HG03066 (cell line): ENCODE data around the gene MTHFS.
"Not testable (repeated sequence)": the region's sequence is repeated elsewhere in the genome, so short reads cannot be mapped to it uniquely, and the experiment has no call there.

Source experiments
- ATAC-seq: cut with Tn5 transposase; IDR thresholded peaks from one replicate; pipeline ENCODE4 v1.9.1; 2021; ENCODE audit warnings: low read depth; ENCODE audit not compliant: unreplicated experiment

The MTHFS gene

GRCh38 chr15:79916502-79917132 is 19.8 kb upstream of the MTHFS start:
- ATAC-seq = no peak

- ATAC-seq = not testable (repeated sequence)
Measured at GRCh38 chr15:79915776-79916501, 19.1 kb upstream of the MTHFS start.

GRCh38 chr15:79914728-79915127 is 17.9 kb upstream of the MTHFS start:
- no peak for ATAC-seq

- ATAC-seq = not testable (repeated sequence)
Measured at GRCh38 chr15:79909556-79910335, 12.9 kb upstream of the MTHFS start.

GRCh38 chr15:79904271-79904670 is 7.5 kb upstream of the MTHFS start:
- no peak for ATAC-seq

GRCh38 chr15:79903626-79904025 is 6.8 kb upstream of the MTHFS start:
- no peak for ATAC-seq

GRCh38 chr15:79903144-79903543 is 6.3 kb upstream of the MTHFS start:
- ATAC-seq = no peak

GRCh38 chr15:79901958-79902357 is 5.1 kb upstream of the MTHFS start:
- peak; percentile 44 for ATAC-seq

GRCh38 chr15:79900818-79901378 is 4.1 kb upstream of the MTHFS start:
- not testable (repeated sequence) for ATAC-seq

GRCh38 chr15:79900087-79900486 is 3.3 kb upstream of the MTHFS start:
- no peak for ATAC-seq

GRCh38 chr15:79898786-79899185 is 2.0 kb upstream of the MTHFS start:
- not testable (repeated sequence) for ATAC-seq

GRCh38 chr15:79898369-79898768 is 1.6 kb upstream of the MTHFS start:
- no peak for ATAC-seq

GRCh38 chr15:79897701-79898113 is 893 bp upstream of the MTHFS start:
- ATAC-seq = no peak

GRCh38 chr15:79897380-79897678 is 515 bp upstream of the MTHFS start:
- ATAC-seq = no peak

- peak; percentile 44 for ATAC-seq
Measured at GRCh38 chr15:79896131-79896633, 632 bp downstream of the MTHFS start.

GRCh38 chr15:79887054-79887930 is 9.5 kb downstream of the MTHFS start:
- ATAC-seq = no peak

- ATAC-seq = no peak
Measured at GRCh38 chr15:79886124-79886523, 10.7 kb downstream of the MTHFS start.

GRCh38 chr15:79884204-79884596 is 12.6 kb downstream of the MTHFS start:
- ATAC-seq = no peak

- no peak for ATAC-seq
Measured at GRCh38 chr15:79883579-79884203, 13.1 kb downstream of the MTHFS start.

GRCh38 chr15:79881668-79882067 is 15.1 kb downstream of the MTHFS start:
- ATAC-seq = no peak
